Stimulated activated naive CD4-positive, alpha-beta T cell (primary cell): ENCODE measurements around the gene TRAPPC11.

Source experiments
- DNase-seq, 6 experiments: peaks; one replicate each; lab custom pipeline; 2025; lab: John Stamatoyannopoulos, UW

The TRAPPC11 gene

DNA sequence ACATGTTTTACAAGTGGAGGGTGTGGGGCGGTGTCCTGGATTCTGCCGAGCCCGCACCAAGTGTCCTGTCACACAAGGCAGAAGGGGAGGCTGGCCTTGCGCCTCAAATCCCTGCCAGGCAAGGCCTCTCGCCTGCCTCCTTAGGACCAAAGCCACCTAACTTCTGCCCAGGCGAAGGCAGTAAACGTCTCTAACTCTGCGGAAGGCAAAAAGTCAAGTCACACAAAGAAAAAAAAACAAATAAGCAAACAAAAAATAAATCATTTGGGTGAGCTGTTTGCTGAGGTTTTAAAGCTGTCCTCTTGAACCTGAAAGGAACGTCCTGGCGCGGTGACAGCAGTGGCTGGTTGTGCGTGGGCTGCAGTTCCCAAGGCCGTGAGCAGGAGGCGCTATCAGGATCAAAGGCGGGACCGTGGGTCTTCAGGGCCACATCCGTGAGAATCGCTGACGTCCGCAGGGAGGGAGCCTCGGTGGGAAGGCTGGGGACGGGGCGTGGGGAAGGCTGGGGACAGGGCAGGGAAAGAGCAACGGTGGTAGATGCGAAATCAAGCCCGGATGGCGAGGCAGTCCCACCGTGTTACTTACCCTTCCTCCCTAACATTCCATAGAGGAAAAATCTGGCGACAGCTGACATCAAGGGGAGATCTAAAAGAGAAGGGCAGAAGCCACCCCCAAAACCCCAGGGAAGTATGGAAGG is 99.1 kb downstream of the TRAPPC11 start:
- DNase-seq: no peak

DNA sequence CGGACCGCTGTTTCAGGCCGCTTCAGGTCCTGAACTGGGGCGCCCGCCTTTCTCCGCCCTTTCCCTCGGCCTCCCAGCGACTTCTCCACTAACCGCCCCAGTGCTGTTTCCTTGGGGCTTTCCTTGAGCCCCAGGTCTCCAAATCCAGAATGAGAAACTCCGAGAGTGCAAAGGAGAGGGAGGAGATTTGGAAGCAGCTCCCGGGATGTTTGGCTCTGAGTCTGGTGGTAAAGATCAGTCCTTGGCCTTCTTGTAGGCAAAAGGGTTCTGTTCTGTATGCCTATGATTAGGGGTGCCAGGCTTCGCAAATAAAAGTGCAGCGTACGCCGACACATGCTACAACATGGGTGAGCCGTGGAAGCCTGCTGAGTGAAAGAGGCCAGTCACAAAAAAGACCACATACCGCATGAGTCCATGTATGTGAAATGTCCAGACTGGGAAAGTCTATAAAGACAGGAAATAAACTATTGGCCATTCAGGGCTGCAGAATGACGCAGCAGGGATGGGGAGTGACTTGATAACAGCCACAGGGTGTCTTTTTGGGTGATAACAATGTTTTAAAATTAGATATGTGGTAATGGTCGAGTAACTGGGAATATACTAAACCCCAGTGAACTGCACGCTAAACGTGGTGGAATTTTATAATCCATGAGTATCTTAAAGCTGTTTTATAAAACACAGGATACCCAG is 99.8 kb downstream of the TRAPPC11 start:
- no peak for DNase-seq

DNA sequence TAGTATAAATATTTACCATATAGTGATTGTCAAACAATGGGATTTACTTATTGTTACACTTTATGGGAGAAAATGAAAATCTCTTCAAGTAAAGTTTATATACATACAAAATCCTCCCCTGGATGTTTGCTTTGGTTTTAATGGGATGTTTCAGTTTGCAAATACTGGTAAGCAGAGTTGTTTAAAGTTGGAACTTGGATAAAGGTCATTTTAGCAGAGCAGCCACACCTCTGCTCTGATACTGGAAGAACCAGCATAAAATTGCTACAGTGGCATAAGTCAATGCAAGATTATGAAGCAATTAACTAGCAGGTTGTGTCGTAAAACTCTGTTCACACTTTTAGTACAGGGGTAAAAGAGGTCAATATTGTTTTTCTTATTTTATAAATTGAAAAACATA is 101.2 kb downstream of the TRAPPC11 start:
- DNase-seq: no peak
